NCI-H1092 treated with DMSO at 0.1 percent for 48 hours (cell line): ENCODE data around the gene FMO4.
"Not testable (repeated sequence)": the region's sequence is repeated elsewhere in the genome, so short reads cannot be mapped to it uniquely, and the experiment has no call there.

Experiments
- DNase-seq: peaks from one replicate; lab custom pipeline; 2025; lab: John Stamatoyannopoulos, UW

Gene FMO4

DNA sequence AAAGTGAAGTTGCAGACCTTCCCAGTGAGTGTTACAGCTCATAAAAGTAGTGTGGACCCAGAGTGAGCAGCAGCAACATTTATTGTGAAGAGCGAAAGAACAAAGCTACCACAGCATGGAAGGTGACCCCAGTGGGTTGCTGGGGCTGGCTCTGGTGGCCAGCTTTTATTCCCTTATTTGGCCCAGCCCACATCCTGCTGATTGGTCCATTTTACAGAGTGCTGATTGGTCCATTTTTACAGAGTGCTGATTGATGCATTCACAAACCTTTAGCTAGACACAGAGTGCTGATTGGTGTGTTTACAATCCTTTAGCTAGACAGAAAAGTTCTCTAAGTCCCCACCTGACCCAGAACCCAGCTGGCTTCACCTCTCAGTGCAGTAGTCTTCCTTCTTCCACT, 76.8 kb downstream of the FMO4 start:
- not testable (repeated sequence) for DNase-seq
